T-helper 1 cell treated with Interleukin-12 subunit alpha and Interleukin-12 subunit beta and Interleukin-4 antibody, amounts not matched to agents 30 ng/mL and 1 ng/mL, for 36 hours (primary cell): ENCODE data around the gene ZNF555. TPM values are rescaled to one million over a fixed set of nuclear protein-coding genes. Genes with fewer than 3 reads are reported as not detected.
"Not testable (repeated sequence)": the region's sequence is repeated elsewhere in the genome, so short reads cannot be mapped to it uniquely, and the experiment has no call there.

Experiments used
- intact Hi-C: fragments of 100-400 bp; cut with micrococcal nuclease; formaldehyde crosslinking; loops from one replicate; pipeline ENCODE4 v1.15.1; 2024
- total RNA-seq: library from RNA; stranded (reverse); gene quantifications from 2 replicates; pipeline ENCODE4 v1.2.3, GENCODE V29; 2022

The ZNF555 gene
- total RNA-seq, 1 donor from 2014 or later, result 1.0 TPM

DNA sequence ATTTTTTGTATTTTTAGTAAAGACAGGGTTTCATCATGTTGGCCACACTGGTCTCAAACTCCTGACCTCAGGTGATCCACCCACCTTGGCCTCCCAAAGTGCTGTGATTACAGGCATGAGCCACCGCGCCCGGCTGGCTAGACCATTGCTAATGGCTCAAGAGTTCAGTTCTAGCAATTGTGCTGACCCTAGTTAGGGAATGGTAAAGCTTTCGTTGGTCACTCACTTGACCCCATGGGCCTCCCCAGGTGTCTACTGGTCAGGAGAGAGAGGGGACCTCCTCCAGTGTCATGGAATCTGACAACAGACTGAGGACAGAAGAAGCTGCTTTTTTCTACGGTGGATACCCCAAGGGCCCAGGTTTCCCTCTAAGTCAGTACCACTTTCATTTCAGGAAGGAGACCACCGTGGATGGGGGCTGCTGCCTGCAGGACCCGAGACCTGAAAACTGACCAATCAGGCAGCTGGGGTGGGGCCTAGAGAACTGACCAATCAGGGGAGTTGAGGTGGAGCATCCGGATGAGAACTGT, 25.3 kb downstream of the ZNF555 start:
- intact Hi-C loops, result no loop called here

DNA sequence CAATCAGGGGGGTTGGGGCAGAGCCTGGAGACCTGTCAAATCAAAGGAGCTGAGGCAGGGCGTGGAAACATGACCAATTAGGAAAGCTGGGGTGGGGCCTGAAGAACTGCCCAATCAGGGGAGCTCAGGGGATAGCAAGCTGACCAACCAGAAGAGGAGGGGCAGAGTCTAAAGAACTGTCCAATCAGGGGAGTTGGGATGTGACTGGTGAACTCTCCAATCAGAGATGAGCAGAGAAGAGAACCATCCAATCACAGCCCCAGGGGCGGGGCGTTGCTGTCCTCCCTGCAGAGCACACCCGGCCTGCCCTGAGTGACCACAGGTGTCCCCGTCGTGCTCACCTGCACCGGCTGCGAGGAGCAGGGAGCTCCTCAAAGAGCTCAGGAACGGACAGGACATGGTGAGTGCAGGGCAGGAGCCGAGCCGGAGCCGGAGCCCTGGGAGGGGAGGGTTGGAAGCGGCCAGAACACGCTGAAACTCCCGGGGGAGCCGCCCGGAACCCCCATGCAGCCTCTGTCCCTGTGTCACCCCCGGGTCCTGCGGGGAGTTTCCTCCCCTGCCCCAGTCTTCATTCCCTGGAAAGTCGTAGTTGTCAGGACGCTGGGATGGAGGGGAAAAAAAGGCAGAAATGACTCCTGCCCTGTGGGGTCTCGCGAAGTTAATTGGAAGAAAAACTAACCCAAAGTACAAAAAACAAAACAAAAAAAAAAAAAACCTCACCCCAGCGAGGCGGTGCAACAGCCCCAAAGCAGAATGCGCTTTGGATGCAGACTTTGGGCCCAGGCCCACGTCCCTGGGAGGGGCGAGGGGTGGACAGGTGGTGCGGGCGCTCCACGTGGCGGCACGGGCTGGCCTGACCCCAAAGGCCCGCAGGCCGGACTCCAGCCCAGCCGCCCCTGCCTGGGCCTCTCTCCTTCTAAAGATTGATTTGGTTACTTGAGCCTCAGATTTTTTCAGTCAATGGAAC, 26.0 kb downstream of the ZNF555 start, which contains the start of gene ZNF556:
Gene ZNF556, plus strand, starts transcription at position 311 of the 967 bp plus-strand sequence. Its CDS starts 87 bp downstream, at position 398.
- intact Hi-C loops, result no loop called here

DNA sequence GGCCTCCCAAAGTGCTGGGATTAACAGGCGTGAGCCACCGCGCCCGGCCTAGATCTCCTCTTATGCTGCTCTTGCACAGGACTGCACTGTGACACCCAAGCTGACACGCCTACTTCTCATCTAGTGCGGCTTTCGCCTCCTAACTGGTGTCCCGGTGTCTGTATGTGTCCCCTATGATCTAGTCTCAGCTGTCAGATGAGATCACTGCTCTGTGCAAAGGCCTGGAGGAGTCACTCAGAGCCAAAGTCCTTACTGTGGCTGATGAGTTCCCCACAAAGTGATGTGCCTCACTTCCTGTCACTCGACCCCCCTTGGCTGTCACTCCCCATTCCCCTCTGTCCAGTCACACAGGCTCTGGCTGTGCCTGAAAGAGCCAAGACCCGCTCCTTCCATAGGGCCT, 28.3 kb downstream of the ZNF555 start:
- intact Hi-C loops, result no loop called here

DNA sequence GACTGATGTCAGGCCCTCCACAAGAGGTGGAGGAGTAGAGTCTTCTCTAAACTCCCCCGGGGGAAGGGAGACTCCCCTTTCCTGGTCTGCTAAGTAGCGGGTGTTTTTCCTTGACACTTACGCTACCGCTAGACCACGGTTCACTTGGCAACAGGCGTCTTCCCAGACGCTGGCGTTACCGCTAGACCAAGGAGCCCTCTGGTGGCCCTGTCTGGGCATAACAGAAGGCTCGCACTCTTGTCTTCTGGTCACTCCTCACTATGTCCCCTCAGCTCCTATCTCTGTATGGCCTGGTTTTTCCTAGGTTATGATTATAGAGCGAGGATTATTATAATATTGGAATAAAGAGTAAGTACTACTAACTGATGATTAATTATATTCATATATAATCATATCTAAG, 30.9 kb downstream of the ZNF555 start:
- intact Hi-C loops, result loop anchor here (2.0 kb wide), 1 partner anchor 223 kb away; no protein-coding TSS in a partner anchor

DNA sequence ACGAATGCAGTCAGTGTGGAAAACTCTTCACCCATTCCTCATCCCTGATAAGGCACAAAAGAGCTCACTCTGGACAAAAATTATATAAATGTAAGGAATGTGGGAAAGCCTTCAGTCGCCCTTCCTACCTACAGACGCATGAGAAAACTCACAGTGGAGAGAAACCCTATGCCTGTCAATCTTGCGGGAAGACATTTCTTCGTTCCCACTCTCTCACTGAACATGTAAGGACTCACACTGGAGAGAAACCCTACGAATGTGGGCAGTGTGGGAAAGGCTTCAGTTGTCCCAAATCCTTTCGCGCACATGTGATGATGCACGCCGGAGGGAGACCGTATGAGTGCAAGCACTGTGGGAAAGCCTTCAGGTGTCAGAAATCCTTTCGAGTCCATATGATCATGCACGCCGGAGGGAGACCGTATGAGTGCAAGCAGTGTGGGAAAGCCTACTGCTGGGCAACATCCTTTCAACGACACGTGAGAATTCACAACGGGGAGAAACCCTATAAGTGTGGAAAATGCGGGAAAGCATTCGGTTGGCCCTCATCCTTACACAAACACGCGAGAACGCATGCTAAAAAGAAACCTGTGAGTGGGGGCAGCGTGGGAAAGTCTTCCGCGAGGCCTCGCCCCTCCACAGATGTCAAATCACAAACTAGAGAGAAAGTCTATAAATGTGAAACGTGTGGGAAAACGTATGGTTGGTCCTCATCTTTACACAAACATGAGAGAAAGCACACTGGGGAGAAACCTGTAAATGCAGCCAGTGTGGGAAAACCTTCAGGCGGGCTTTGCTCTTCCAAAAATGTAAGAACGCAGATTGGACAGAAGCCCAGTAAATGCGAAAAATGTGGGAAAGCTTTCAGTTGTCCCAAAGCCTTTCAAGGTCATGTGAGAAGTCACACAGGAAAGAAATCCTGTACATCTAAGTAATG, 36.4 kb downstream of the ZNF555 start:
- intact Hi-C loops, result no loop called here

DNA sequence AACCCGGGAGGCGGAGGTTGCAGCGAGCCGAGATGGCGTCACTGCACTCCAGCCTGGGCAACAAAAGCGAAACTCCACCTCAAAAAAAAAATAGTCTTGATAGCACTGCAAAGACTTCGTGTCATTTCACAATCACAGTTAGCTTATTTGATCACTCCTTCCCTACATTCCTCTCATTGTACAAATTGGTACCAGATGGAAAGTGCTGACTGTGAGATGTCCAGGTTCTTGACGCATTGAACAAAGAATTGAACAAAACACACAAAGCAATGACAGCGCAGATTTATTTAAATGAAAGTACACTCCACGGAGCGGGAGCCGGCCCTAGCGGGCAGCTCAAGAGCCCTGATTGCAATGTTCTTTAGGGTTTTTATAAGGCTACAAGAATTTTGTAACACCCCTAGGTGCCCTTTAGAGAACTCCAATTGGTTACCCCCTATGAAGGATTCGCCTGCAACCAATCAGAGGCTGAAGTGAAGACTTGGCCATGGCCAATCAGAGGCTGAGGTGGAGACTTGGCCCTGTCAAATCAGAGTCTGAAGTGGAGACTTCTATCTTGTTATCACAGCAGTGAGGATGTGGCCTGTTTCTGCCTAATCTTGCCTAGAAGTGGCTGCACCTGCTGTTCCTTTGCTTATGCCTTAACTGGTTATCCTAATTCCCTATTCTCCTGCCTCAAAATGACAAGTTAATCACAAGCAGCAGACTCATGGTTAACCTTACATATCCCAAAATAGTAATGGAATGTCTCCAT, 42.6 kb downstream of the ZNF555 start:
- intact Hi-C loops, result no loop called here

DNA sequence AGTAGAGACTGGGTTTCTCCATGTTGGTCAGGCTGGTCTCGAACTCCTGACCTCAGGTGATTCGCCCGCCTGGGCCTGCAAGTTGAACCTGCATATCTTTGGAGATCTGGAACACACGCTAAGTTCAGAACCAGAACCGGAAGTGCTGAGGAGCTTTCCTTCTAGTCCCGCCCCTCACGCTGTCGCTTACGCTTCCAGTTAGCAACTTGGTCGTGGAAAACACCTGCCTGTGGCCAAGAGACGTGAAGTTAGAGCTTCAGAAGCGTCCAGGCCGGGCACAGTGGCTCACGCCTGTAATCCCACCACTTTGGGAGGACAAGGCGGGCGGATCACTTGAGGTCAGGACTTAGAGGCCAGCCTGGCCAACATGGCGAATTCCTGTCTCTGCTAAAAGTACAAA, 44.5 kb downstream of the ZNF555 start:
- intact Hi-C loops, result no loop called here

DNA sequence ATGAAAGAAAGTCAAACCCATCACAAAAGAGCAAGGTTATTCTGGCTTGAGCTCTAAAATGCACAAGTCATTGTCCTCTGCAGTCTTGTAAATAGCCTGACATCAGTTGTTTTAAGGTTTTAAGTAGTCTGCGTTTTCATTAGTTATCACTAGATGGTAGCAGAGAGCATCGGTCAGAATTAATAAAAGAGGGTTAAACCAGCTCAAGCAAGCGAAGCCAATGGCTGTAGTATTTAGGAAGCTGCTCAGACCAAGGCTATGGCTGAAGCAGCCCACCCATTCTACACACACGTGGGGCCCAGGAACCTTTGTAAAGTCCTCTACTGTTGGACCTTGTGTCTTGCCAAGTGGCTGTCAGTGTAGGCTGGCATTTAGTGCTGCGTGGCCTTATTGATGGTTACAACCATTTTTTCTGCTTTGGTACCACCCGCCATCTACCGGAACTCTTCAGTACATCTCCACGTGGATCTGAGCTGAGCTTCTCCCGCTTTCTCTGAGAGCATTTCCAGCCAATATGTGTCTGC, 46.2 kb downstream of the ZNF555 start:
- intact Hi-C loops, result no loop called here

DNA sequence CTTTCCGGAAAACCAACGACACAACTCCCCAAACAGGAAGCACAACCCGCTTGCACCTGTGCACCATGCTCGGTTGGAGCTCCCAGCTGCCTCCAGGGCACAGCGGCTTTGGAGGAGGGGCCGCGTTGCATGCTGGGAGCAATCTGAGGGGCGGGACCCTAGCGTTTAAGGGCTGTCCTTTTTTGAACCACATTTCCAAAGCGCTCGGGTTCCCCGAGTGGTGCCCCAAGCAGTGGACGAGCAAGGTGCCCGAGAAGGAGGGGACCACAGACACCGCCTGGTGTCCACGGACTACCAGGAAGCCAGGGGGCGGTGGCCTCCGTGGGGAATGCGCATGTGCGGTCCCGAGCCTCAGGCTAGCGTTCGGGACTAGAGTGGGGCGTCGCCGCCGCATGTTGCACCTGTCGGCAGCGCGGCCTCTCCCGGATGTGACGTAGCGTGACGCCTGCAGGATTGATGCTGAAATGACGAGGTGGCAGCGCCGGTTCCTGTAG, 47.5 kb downstream of the ZNF555 start:
- intact Hi-C loops, result no loop called here

DNA sequence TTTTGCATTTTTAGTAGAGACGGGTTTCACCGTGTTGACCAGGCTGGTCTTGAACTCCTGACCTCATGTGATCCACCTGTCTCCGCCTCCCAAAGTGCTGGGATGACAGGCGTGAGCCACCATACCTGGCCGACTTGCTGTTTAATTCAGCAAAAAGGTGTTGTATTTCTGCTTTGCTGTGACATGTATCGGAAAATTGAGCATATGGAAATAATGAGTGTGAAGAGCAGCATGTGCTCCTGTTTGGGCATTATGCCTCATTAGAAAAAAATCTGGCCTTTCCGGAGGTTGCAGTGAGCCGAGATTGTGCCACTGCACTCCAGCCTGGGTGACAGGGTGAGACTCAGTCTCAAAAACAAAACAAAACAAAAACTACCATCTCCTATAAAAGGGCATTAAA, 49.3 kb downstream of the ZNF555 start:
- intact Hi-C loops, result not testable (repeated sequence)

DNA sequence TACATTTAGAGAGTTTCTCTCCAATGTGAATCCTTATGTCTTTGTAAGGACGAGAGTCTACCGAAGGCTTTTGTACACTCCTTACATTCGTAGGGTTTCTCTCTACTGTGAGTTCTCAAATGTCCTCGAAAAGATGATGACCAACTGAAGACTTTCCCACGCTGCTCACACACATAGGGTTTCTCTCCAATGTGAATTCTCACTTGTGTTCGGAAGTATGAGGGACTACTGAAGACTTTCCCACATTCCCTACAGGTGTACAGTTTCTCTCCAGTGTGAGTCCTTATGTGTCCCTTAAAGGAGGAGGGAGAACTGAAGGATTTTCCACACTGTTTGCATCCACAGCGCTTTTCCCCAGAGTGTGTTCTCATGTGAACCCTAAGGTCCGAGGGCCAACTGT, 55.4 kb downstream of the ZNF555 start:
- intact Hi-C loops, result no loop called here

DNA sequence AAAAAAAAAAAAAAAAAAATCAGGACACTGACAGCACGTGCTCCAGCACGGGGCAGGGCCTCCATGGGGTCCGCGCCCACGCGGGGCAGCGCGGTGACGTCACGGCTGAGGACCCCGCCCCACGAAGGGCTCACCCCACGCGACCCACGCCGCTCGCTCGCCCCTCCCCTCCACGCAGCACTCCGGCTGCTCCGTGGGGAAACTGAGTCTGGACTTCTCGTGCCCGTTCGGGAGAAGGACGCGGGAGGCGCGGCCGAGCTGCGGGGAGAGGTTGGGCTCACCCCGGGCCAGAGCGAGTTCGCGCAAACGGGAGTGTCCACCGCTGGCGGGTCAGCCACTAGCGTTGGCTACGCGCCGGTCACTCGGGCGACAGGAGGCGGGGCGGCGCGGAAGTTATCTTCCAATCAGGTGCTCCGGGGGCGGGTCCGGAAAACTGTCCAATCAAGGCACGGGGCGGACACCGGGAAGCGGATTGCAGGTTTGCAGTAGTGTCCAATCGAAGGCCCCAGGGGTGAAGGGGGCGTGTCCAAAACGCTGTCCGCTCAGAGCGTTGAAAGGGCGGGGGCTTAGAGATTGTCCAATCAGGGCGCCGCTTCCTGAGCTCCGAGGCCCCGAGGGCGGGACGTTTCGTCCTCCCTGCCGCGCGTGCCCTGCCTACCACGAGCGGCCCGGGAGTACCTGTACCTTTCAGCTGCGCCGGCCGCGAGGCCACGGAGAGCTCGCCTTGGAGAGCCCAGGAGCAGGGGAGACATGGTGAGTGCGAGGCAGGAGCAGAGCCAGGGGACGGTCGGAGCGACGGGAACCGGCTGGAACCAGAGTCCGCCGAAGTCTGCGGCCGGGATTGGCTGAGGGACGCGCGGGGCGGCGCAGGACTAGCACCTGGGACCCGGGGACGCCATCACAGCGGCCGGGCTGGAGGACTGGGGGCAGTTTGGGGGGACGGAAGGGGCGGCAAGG, 59.3 kb downstream of the ZNF555 start, which contains the start of gene ZNF57:
Gene ZNF57, plus strand, starts transcription at position 633 of the 957 bp plus-strand sequence. Its CDS starts 118 bp downstream, at position 751.
- intact Hi-C loops, result loop anchor here (1.0 kb wide), 5 partner anchors 45 to 81 kb away; partner anchors contain the start of genes TLE6, ZNF554 and ZNF555

DNA sequence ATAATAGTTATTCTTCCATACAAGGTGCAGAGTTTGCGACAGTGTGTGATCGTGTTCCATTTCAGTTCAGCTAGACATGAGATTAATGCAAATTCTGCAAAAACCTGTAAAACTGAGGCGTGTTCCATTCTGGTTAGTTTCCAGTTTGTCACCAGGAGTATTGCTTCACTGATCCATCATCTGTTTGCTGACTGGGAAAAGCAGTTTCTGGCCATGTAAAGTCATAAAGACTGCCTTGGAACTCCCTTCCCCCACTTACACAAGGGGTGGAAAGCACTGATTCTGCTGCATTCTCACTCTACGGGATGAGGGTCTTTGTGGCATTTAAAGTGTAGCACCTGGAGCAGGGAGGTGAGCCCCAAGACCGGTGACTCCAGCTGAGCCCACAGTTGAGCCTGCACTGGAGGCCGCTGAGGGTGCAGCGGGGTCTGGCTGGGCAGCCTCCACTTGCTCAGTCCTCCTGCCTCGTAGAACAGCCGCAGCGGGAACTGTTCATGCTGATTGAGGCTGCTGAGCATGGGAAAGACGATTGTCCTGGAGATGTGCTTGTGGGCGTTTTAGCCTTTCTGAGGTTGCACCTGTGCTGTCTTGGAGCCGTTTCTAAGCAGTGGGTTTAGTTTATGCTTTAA, 61.4 kb downstream of the ZNF555 start:
- intact Hi-C loops, result no loop called here

DNA sequence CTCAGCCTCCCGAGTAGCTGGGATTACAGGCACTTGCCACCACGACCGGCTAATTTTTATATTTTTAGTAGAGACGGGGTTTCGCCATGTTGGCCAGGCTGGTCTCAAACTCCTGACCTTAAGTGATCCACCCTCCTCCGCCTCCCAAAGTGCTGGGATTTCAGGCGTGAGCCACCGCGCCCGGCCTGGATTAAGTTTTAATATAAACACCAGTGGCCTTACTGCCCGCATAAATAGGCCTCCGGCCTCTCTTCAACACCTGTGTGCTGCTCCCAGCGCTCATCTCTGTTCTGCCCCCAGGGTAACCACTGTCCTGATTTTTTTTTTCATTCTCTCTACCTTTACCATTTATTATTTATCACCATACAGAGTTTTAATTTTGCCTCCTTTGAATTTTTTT, 62.1 kb downstream of the ZNF555 start:
- intact Hi-C loops, result not testable (repeated sequence)

DNA sequence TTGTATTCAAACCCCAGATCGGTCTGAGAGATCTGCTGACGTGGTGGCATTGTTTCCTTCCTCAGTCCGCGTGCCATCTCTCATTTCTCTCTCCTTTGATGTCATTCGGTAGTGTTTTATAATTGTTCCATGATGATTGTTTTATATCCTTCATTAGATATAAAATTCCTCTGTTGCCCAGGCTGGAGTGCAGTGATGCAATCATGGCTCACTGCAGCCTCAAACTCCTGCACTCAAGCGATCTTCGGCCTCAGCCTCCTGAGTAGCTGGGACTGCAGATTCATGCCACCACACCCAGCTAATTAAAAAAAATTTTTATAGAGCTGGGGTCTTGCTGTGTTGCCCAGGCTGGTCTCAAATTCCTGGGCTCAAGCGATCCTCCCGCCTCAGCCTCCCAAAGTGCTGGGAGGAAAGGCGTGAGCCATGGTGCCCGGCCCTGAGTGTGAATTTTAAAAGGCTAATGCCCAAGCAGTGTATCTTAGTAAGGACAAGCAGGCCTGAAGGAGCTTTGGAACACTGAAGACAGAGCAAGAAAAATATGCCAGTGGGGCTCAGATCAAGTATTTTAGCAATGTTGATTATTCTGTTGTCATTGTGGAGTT, 64.7 kb downstream of the ZNF555 start:
- intact Hi-C loops, result no loop called here

DNA sequence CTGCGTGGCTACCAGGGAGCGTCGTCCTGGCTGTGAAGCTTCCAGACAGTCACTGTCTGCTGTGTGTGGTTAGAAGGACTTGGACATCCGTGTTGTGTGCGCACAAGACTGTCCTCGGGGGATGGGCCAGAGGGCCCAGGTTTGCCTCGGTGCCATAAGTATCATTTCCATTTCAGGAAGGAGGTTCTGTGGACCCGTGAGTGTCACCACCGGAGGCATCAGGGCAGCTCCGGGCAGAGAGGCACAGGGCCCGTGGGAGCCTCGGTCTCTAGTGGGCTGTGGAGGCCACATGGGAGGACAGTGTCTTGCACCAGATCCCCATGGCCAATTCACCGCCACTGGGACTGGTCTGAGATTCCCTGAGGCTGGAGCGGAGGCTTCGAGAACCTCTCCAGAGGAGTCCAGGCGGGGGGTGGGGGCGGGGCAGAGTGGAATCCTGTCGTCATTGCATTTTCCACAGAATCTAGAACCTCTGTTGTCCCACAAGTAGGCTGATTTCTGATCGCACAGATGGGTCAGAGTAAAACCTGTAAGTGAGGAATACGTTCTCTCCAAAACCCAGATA, 65.4 kb downstream of the ZNF555 start:
- intact Hi-C loops, result no loop called here
